Activated T-cell treated with anti-CD3 and anti-CD28 coated beads for 1 hour (primary cell): ENCODE measurements around the gene RBMS1.
"Not testable (repeated sequence)": the region's sequence is repeated elsewhere in the genome, so short reads cannot be mapped to it uniquely, and the experiment has no call there.

Experiments used
- DNase-seq: peaks from one replicate; pipeline ENCODE4 v3.0.0-alpha.2; 2020; ENCODE audit warnings: low read depth

RBMS1 gene

DNA sequence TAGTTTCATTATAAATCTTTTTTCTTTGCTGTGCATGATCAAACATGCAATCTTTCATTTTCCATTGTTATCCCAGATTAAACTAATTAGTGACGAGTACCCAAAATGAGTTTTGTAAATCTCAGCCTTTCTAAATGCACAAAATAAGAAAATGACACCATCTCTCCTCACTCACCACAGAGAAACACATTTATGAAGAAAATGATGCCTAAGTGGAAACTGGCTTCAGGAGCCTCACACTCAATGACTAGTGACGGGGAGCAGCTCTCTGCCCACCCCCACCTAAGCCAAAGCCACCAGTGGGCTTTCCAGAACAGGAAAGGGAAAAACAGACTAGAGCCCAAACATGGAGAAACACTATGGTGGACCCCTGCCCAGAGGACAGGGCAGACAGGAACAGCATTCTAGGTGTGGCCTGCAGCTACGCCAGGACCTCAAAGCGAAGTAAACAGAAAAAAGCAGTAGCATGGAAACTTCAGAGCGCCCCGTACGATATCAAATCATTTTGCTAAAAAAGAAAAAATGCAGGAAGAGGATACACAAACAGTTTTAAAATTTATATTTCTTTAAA, 113.5 kb downstream of the RBMS1 start:
- DNase-seq: no peak

DNA sequence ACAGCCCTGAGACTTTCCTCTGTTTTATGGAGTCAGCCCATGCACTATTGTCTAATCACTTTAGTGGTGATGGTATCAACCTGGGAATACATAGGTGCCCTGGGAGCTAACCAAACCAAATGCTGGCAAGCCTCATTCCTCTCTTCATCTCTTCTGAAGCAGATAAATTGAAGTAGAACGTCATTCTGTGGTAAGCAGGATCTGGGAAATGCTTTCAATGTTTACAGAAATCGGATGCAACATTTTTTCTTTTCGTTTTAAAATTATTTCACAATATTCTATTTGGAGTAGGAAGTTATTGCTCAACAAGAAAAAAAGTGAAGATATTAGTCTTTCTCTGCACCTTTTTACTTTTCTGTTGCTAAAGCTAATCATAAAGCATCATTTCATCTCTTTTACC, 114.2 kb downstream of the RBMS1 start:
- DNase-seq: no peak

DNA sequence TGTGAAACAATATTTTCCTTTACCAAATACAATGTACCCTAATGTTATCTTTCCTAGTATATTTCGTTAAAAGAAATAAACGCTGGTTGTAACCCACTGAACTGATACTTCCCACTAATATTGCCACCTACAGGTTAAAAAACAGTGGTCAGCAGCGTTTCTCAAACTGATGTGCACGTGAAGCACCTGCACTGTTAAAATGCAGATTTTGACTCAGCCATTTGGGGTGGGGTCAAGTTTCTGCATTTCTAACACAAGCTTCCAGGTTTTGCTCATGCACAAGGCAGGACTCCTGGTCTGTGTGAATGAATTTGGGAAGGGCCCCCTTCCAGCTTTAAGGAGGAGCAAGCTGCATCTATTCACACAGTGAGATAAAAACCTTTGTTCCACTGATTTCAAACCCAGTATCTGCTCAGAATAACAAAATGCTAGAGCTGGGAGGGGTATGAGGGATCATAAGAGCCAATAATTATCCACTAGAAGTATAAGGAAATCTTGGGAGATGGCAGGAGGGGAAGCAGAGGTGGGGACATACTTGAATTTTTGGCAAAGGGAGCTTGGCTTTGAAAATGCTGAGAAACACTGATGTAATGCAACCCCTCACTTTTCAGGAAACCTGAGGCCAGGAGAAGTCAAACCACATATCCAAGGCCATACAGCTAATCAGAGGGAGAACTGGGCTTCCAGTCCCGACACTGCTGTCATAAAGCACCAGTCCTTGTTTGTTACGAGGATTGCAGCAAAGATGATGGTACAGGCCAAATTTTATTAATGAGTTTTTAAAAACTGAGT, 116.2 kb downstream of the RBMS1 start:
- no peak for DNase-seq

DNA sequence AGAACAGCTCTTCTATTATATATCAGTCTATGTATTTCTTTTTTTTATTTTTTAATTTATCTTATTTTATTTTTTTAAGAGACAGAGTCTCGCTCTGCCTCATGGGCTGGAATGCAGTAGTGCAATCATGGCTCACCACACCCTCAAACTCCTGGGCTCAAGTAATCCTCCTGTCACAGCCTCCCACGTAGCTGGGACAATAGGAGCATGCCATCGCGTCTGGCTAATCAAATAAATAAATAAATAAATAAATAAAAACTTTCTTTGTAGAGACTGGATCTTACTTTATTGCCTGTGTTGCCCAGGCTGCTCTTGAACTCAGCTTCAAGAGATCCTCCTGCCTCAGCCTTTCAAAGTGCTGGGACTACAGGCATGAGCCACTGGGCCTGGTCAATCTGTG, 117.0 kb downstream of the RBMS1 start:
- no peak for DNase-seq

DNA sequence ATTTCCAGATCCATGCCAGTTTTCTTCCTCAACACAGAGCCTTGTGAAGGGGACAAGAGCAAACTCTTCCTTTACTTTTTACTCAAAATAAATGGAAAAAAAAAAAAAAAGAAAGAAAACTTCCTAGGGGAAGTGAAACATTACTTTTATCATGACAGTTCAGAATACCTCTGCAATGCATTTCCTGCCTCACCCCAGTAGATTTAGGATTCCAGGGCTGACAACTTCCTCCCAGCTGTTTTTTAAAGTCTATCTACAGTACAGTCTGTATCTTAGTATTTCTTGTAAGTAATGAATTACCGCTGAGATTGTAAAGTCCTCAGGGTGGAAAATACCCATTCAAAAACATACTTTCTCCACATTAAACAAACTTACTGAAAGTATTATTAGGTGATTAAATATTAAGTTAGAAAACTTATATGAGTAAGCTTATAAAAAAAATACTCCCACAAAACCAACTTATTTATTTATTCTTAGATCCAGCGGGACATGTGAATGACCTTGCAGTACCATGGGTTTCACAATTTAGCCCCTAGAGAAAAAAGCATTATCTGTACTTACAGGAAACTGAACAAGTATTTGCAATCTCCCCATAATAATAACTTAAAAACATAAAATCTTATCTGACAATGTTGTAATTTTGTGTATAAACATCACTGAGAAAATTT, 117.7 kb downstream of the RBMS1 start:
- DNase-seq: no peak

DNA sequence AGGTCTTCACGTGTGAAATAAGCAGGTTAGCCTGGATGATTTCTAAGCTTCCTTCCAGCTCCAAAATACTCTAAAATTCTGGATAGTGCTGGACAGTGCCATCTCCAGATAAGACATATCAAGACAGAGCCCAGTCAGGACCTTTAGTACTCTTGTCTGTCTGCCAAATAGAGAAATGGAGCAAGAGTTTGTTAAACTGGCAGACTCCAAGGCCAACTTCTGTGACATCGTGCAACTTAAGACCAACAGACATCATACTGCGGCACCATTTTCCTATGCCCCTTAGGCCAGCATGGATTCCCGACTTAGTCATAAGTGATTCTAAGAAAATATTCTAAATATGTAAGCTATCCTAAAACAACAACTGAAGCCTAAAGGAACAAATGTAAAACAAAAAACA, 118.6 kb downstream of the RBMS1 start:
- DNase-seq: no peak

DNA sequence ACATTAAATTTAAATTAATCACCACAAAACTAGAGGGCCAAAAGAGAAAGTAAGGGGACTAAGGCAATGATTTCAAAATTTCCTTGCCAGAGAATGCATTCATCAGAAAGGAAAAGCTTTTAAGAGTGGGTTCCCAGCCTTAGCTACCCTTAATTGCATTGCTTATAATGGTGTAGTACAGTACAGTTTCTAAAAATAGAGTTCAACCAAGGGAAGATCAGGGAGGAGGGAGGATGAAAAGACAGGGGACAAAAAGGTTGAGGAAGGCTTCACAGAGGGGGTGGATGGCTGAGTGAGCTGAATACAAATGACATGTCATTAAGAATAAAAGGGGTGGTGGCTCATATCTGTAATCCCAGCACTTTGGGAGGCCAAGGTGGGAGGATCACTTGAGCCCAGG, 119.9 kb downstream of the RBMS1 start:
- no peak for DNase-seq

DNA sequence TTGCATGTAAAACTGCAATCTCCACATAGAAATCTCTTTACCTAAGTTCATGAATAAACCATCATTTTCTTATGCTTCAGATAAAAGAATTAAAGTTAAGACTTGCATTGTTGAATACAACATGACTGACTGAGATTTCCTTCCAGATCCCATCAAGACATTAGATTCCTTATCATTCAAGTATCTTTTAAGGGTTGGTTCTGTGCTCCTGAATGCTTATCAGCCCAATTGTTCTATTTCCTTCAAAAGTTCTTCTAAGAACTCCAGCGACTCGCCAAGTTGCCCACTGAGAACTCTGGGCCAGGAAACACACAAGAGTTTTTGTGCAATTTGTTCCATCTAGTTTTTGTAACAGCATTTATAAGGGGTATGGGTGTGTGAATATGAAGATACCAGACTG, 120.3 kb downstream of the RBMS1 start:
- DNase-seq: no peak

DNA sequence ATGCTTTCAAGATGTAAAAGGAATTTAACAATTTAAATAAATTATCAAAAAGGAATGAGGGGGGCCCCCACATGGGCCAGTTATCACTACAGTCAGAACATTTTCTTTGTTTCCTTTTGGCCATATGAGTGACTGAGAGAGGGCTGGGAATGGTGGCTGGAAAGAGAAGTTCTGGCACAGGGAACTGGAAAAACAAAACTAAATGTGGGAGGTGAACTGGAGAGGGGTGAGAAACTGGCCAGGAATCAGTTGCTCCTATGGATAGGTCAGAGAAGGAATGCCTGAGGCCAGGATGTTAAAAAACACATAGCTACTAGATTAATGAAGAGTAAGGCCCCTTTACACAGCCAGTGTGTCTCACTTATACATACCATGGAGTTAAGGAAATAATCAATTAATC, 121.0 kb downstream of the RBMS1 start:
- no peak for DNase-seq

DNA sequence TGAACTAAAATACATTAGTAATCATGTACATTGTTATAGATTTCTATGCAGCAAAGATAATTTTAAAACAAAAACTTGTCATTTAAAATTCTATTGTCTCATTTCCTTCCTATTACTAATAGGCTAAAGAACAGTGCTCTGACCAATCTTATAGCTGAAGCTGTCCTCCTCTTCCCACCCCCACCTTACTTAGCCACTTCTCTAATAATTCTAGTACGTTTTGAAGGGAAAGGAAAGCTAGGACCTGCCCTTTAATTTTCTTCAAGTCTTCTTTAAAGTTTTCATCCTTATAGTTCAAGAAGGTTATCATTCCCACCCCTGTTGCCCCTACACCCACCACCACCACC, 121.6 kb downstream of the RBMS1 start:
- DNase-seq: no peak

DNA sequence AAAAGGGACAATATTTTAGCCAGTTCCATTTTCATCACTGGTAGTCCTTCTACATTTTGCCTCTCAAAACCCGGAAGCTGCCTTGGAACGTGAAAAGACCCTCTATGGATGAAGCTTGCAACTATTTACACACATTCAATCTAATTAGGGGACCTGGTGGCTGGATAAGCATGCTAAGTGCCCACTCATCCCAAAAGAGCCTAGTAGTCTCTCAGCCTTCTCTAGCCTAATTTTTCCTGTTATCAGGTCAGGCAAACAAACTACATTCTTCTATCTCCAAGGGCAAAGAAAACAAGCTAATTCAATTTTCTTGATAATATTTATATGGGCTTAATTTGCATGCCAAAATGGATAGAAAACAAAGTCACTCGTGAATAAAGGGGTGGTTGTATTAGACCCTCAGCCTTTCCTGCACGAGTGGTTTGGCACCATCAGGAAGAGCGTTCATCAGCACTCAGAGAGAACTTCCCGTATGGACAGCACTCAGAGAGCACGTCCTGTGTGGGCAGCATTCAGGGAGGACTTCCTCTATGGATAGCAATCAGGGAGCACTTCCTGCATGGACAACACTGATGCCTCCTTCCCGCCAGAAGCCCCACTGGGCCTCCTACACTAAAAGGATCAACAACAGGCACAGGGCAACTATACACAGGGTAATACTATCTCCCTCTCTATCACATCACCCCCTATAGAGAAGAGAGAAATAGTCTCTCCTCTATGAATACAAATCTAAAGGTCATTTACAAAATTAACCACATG, 122.2 kb downstream of the RBMS1 start:
- no peak for DNase-seq

DNA sequence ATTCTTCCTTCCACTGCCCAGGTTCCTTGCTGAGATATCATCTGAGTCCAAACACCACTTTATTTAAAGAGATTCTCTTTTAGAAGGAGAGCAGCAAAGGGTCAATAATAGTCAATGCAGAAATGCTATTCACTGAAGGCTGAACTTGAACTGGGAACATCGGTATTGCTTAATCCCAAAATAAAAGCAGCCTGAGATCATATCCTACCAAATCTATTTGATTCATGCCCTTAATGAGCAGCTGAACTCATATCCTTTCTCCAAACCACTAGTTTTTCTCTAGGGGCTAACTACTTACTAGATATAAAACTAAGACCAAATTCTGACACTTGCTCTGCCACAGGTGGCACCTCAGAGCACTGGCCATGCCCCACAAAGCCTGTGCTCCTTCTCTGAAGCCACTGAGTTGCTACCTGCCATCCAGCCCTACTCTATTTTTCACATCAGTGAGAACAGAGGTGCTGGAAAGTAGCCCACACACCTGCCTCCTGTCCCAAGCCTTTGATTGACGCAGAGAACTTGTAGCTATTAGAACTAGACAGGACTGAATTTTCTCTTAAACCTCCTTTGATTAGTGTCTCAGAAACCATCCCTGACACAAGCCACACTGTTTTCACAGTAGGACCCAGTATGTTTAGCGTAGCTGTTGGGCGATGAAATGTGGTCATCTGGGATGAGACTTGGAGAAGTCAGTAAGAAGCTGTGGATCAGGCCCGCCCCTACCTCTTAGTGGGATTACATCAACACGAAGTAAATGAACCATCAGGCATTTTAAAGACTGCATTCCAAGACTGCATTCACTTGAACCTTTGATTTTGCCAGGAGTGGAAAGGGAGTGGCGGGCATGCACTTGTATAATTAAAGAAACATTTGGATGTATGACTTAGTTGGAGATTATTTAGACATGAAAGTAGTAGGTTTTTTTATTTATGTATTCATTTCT, 124.3 kb downstream of the RBMS1 start:
- DNase-seq: no peak

DNA sequence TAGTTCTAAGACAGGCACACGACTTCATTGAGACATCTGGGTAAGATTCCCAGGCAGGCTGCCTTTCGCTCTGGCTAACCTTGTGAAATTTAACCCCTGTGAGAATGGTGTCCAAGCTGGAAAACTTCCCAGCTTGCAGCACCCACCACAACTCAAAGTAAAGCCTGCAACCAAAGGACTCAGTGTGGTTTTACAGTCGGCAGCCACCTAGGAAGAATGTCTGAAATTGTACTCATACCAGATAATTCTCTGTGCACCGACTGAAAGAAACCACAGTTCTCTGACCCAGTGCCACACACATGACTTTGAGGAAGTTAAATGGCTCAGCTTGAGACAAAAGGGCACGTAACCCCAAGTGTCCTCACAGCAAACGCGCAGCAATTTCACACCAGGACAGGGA, 125.7 kb downstream of the RBMS1 start:
- DNase-seq: no peak

DNA sequence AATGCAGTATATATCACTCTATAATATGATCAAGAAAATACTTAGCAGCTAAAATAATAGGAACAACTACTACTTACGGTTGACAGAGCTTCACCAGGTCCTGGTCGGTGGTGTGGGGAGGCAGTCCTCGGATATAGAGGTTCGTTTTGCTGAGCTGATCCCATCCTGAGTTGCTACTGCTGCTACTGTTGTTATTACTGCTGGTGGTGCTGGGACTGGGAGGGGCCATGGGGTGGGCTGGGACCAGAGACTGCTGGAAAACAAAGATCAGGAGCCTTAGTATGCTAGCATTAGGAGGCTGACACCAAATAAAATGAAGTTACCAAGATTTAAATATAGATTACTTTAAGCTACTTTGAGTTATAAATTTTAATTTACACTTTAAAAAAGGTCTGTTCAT, 126.5 kb downstream of the RBMS1 start:
- DNase-seq: not testable (repeated sequence)

DNA sequence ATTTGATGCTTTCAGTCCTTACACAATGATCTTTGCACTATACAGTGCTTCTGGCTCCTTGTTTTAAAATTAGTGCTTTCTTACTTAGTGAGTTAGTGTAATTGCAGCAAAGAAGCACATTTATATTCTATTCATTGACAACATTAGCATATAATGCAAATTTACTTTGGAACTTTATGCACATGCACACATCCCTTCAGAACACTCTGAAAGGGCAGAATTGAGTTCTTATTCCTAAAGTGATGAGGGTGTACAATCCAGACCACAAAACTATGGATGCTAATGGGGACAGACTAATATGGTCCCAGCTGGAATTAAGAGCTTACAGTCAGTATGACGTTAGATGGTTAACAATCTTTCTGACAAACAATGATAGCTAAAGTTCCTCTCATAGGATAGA, 127.1 kb downstream of the RBMS1 start:
- DNase-seq: no peak

DNA sequence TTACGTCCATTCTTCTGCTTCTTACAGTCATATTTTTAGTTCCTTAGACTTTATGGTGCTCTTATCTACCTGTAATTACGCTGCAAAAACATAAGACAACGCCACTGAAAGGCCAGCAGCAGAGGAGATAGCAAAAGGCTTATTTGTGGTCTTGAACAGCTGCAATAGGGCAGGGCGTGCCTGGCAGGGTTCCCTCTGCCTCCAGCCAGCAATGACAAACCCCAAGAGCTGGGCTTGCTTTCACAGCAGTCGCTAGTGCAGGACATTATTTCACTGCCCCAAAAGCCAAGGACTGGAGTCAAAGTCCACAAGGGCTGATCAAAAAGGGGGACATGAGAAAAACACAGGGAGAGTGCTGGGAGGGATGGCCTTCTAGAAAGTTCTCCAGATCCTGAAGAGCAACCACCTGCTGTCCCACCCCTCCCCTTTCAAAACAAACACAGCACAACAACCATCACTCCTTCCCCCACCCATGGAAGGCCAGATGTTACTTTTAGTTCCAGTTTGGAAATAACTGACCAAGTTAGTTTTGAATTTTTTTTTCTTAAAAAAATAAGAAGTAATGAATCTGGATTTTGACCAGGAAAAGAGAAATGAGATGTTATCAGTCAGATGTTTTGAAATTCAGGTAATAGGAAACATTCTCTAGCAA, 127.8 kb downstream of the RBMS1 start:
- no peak for DNase-seq

DNA sequence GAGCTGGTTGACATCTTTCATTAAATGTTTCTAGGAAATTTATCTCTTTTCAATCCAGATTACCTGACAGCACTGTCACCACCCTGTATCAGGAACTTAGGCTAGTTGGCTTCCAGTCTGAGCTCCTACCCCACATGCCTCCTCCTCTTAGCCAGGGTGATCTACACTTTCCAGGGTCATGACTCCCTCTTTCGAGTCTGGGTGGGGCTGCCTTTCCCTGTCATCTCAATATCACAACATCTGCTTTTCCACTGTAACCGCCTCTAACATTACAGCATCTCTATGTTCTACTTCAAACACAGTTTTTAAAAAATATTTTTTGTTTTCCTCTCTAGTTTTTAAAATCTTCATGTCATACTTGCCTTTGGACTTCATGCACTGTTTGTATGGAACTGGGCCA, 129.2 kb downstream of the RBMS1 start:
- no peak for DNase-seq

DNA sequence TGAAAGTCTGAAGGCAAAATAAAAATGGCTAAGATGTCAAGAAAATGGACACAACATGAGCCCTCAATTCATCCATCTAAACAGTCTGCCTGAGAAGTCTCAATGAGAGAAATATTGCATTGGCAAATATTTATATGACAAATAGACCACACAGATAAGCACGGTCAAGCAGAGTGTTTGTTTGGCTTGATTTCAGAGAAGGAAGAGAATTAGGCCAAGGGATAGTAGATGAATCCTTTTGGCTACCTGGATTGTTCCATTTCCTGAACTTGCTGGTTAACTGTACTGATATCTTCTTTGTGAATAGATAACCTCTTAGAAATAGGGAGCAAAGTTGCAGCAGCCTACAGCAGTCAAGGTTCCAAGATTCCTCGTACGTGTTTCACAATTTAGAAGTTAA, 129.6 kb downstream of the RBMS1 start:
- DNase-seq: no peak

DNA sequence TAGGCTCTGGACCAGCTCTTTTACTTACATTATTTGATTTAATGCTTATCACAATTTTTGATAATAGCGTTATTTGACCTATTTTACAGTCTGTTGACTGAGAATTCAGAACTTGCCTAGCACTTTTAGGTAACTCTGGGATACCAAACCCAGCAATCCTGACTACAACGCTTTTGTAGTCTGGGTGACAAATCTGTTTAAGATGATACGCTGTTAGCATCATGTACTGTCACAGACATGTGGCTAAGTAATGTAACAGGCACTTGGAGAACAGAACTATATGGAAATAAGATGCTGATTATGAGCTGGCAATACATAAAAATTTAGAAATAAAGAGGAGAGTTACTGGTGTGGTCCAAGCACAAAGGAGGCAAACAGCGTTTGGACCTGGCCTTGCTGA, 130.6 kb downstream of the RBMS1 start:
- DNase-seq: no peak

DNA sequence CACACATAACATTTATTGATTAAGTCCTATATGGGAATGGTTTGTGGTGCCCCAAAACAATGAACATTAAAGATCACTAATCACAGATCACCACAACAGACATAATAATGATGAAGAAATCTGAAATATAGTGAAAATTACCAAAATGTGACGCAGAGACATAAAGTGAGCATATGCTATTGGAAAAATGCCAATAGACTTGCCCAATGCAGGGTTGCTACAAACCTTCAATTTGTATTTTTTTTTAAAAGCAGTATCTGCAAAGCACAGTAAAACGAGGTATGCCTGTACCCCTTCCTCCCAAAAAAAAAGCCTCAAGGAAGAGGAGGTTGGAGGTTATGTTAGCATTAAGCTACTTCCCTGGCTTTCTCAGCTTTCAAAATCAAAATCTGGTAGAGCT, 131.1 kb downstream of the RBMS1 start:
- no peak for DNase-seq

DNA sequence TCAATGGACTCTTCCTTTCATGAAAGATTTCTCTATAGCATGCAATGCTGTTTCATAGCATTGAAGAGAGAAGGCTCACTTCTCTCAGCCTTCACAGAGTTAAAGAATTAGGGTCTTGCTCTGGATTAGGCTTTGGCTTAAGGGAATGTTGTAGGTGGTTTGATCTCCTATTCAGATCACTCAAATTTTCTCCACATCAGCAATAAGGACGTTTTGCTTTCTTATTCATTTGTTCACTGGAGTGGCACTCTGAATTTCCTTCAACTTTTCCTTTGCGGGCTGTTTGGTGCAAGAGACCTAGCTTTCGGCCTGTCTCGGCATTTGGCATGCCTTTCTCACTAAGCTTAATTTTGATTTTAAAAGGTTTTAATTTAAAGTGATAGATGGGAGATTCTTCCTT, 131.6 kb downstream of the RBMS1 start:
- no peak for DNase-seq
